Posterior vena cava (tissue), 2 donors: ENCODE results near the gene AFF3. TPM values are rescaled to one million over a fixed set of nuclear protein-coding genes. Genes with fewer than 3 reads are reported as not detected.
"Not testable (repeated sequence)": the region's sequence is repeated elsewhere in the genome, so short reads cannot be mapped to it uniquely, and the experiment has no call there.

Experiments
- DNase-seq: peaks from one replicate; pipeline ENCODE4 v3.0.0-alpha.2; 2020; ENCODE audit warnings: low spot score
- intact Hi-C, 2 donors: fragments of 100-400 bp; cut with DNase I; formaldehyde crosslinking; loops; one replicate each; pipeline versions ENCODE4 v1.14.1 to v1.14.2; 2022 to 2023
- total RNA-seq, 2 donors: library from RNA; stranded (reverse); fragmentation: NEBNext Ultra II Directional; extraction: Animal tissue kit (Norgen Biotek cat#: 25700); gene quantifications; one replicate each; pipeline ENCODE4 v1.2.1, GENCODE V29; 2021
- donor health status: DM: yes; HTN: yes; CAD: no.
- donor health status: DM: yes; HTN: yes; CAD: no.

The AFF3 gene
- total RNA-seq, 2 donors from 2014 or later, result 15.5 to 26.4 TPM

DNA sequence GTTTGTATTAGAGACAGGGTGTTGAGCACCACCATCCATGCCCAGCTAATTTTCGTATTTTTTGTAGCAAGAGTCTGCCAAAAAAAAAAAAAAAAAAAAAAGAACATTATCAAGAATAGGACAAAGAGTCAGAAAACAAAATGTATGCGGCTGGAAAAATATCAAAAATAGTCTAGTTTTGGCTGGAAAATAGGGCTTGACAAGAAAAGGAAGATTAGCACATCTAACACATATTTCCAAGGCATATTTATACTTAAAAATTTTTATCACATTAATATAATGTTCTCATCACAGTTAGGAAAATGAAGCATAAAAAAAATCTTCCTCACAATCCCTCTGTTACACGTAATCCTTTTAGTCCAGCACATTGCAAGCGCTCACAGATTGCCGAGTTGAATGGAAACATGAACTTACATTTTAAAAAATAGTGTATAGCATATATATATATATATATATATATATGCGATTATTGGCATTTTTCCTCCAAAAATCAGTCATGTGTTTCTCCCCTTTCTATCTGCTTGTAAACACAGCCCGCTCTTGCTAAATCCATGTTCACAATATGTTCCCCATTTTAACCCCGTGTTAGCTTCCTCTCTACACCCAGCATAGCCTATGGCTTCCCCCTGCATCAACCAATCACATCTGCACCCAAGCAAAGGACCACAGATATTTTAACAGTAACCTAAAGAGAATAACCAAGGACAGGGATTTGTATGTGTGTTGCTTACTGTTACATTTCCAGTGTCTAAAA, 183.0 kb downstream of the AFF3 start:
- intact Hi-C loops, result no loop called here
- no peak for DNase-seq

DNA sequence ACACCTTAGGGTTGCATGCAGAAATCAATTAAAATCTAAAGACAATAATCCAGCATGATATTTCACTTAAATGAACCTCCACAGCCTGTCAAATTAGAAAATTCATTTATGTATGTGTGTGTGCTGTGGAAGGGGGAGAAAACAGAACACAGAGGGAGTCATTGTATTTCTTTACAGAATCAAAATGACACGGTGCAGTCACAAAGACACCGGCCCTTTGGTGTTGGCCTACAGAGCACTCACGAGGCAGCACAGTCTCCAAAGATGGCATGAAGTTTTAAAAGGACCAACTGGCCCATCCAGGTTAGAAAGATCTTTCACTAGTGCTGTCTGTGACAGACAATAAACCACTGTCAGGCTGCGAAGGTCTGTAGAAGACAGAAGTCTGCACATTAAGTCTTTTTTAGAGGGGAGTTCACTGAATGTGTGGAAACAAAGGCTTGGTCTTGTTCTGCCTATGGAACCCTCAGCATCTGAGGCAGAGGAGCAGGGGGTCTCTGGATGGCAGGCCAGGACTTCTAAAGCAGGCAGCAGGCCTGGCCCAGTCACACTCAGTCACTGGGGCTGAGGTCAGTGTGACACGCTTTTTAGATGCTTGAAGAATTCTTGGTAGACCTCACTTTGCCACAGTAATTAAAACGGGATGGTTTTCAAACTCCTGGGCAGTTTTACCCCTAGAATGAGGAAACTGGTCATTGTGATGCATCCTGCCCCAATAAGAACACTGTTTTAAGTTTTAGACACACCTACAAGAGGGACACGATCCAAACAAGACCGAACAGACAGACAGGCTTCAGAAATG, 184.9 kb downstream of the AFF3 start:
- DNase-seq, result no peak
- intact Hi-C loops, result no loop called here

- DNase-seq, result no peak
- intact Hi-C loops, result no loop called here
Measured at GRCh38 chr2:99956232-99957030, 186.0 kb downstream of the AFF3 start.

GRCh38 chr2:99953750-99954149, 188.6 kb downstream of the AFF3 start:
- no peak for DNase-seq
- intact Hi-C loops, result no loop called here

DNA sequence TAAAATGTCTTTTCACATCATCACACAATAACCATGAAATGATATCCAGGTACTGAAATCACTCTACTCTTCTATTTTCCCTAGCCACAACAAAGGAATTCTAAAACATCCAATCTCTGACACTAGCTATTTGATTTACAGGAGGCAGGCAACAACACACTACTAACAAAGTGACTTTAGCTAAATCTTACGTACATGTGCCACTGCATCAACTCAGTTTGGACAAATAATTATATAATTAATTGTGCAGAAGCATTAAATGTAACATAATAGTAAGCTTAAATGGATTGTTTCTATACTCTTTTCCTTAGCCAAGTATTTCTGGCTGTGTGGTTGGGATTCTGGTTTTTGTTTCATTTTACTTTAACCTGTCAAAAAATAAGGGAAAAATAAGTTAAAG, 192.4 kb downstream of the AFF3 start:
- intact Hi-C loops, result no loop called here

GRCh38 chr2:99949530-99949929, 192.9 kb downstream of the AFF3 start:
- no peak for DNase-seq
- intact Hi-C loops, result no loop called here

More for the DNA sequence above, 192.4 kb downstream of the AFF3 start:
- no peak for DNase-seq

DNA sequence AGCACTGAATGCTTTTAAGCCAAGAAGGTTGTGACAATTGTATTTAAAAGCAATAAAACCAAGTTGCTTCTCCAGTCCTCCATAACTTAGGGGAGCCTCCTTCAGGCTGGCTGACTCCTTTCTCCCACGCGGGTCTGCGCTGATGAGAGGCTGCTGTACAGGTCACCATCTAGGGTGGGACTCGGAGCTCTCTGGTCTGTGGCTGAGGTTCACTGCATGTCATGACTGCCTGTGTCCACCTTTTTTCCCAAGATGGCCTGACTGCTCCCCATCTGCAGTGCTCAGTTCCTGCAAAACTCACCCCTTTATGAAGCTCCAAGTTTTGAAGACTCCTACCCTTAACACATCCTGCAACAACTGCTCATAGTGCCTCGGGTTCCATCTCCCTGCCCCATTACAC, 194.4 kb downstream of the AFF3 start:
- intact Hi-C loops, result no loop called here
- no peak for DNase-seq

GRCh38 chr2:99947366-99947765, 195.0 kb downstream of the AFF3 start:
- DNase-seq, intact Hi-C loops: not testable (repeated sequence)

GRCh38 chr2:99944019-99944418, 198.4 kb downstream of the AFF3 start:
- no peak for DNase-seq
- intact Hi-C loops, result no loop called here

DNA sequence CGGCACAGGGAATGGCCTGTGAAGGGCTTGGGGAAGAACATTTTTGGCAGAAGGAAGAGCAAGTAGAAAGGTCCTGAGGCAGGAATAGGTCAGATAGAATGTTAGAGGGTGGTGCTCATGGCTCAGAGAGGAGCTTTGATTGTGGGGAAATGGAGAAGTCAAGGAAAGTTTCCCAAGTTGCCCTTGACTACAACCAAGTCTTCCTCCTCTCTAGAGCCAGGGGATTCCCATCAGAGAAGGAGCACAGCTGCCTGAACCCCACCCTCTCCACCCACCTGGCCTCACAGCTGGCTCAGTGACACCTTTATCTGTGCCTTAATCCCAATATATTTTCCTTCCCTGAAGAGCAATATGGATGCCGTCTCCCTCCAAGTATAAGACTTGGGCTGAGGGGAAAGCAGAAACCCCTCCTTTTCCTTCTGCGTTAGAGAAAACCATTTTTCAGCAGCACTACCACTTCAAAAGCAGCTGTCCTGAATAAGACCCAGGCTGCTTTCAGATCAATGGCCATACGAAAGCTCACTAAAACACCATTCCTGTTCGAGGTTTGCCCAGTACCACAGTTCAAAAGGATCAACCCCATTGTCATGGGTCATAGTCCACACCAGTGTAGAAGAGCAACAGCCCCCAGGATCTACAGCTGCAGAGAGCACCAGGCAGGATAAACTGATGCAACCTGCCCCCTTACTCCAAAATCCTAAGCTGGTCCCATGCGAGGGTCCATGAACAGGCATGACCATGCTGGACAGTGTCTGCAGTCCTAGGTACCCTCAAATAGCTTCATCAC, 199.6 kb downstream of the AFF3 start:
- DNase-seq, result no peak
- intact Hi-C loops, result no loop called here

- intact Hi-C loops, result no loop called here
- no peak for DNase-seq
Measured at GRCh38 chr2:99940963-99941362, 201.4 kb downstream of the AFF3 start.

DNA sequence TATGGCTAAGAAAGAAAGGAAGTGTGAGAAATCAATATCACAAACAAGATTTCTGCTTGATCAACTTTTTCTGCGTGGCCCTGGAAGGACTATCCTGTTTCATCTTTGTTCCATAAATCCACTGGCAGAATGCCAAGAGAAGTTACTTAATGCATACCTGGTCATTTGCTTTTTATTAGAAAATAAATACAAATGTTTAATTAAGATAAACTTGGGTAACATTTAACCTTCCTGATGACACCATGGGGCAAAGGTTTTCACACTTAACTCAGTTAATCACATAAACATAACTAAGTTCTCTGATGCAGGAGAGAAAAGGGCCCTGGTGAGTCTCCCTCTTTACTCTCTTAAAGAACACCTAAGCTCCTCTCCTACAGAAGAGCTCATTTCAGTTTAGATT, 203.3 kb downstream of the AFF3 start:
- intact Hi-C loops, result no loop called here
- DNase-seq, result no peak

GRCh38 chr2:99938250-99938649, 204.1 kb downstream of the AFF3 start:
- intact Hi-C loops, result no loop called here
- no peak for DNase-seq

- DNase-seq, result no peak
- intact Hi-C loops, result no loop called here
Measured at GRCh38 chr2:99936065-99936464, 206.3 kb downstream of the AFF3 start.

DNA sequence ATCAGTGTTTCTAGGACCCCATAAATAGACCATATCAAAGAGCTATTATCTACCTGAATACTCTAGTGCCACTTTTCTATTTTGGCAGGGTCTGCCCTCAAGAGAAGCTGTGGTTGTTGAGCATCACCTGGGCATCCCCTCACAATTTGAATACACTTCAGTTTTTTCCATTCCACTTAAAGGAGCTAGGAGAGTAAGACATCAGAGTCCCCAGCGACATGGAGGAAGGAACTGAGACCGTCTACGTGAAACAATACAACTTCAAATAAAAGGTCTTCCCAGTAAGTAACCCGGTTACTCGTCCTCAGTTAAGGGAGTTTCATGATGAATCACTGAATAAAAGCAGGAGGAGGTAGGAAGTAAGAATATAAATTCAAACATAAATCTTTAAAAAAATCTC, 206.7 kb downstream of the AFF3 start:
- intact Hi-C loops, result no loop called here

DNA sequence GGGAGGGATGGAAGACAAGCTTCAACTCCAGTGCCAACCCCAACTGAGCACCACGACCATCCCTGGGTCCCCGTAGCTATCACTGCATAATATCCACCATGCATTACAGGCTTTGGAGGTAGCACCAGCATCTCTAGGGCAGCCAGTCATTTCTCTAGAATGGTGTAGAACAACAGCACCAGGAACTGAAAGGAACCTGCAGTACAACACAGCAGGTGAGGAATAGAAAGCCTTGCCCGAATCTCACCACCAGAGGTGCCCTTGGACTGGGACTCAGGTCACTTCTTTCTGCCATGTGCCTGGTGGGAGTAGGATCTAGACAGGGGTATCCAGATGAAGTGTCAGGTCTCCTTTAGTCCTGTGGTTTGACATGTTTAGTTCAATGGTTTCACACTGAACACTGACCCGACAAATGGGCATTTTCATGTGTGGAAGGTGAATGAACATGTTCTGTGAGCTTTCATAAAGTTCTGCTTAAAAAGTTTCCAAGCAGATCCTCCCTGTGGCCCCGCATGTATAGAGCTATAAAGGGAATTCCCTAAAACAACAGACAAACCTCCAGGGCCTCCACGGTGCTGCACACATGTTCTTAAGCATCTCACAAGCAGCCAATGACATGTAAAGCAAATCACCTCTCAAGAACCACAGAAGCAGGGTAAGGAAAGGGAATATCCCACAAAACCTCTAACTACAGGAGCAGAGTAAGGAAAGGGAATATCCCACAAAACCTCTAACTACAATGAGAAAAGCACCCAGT, 208.3 kb downstream of the AFF3 start:
- no peak for DNase-seq
- intact Hi-C loops, result no loop called here

More for the DNA sequence above, 206.7 kb downstream of the AFF3 start:
- DNase-seq, result no peak

DNA sequence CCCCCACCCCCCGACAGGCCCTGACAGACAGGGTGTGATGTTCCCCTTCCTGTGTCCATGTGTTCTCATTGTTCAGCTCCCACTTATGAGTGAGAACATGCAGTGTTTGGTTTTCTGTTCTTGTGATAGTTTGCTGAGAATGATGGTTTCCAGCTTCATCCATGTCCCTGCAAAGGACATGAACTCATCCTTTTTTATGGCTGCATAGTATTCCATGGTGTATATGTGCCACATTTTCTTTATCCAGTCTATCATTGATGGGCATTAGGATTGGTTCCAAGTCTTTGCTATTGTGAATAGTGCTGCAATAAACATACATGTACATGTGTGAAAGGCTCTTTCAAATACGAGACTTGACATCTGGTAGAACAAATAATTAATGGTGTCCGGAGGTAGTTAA, 208.9 kb downstream of the AFF3 start:
- intact Hi-C loops, DNase-seq: not testable (repeated sequence)

DNA sequence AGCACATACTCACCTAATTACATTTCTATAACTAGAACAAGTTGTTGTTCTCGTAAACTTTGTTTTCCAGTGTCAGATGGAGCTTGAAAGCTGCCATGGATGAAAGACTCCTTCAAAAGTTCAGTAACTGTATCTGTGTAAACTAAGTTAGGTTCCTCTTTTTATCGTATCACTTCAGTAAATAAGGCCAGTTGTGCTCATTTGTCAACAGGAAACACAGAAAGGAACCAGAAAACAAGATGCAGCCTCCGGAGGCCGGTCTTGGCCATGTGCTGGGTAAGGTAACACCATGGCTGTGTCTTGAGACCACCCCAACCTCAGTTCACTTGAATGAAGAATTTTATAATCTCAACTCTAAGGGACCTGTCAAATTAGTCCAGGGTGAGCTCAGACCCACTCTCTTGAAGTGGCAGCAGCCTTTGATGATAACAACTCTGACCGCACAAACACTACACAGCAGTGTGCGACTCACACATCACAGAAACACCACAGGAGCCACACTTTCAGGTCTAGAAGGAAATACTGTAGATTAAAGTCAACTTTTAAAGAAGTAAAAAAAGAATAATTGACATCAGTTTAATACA, 213.8 kb downstream of the AFF3 start:
- intact Hi-C loops, result no loop called here
- DNase-seq, result no peak
